NCI-H2196 (cell line): Measurements from ENCODE around the gene TNFRSF13B.
"Not testable (repeated sequence)": the region's sequence is repeated elsewhere in the genome, so short reads cannot be mapped to it uniquely, and the experiment has no call there.

Experiments used
- DNase-seq: peaks from one replicate; lab custom pipeline; 2025; ENCODE audit not compliant: unreplicated experiment; lab: John Stamatoyannopoulos, UW

The TNFRSF13B gene

GRCh38 chr17:16987066-16987829 lies 15.3 kb upstream of the TNFRSF13B start:
- no peak for DNase-seq

- no peak for DNase-seq
Observed at GRCh38 chr17:16986391-16986790, 14.5 kb upstream of the TNFRSF13B start.

- DNase-seq, result no peak
Observed at GRCh38 chr17:16981928-16982327, 10.0 kb upstream of the TNFRSF13B start.

GRCh38 chr17:16980813-16981731 lies 9.2 kb upstream of the TNFRSF13B start:
- DNase-seq, result no peak

GRCh38 chr17:16980061-16980460 lies 8.1 kb upstream of the TNFRSF13B start:
- DNase-seq, result no peak

- not testable (repeated sequence) for DNase-seq
Observed at GRCh38 chr17:16979237-16979823, 7.4 kb upstream of the TNFRSF13B start.

GRCh38 chr17:16977932-16978331 lies 6.0 kb upstream of the TNFRSF13B start:
- DNase-seq, result no peak

GRCh38 chr17:16976725-16977550 lies 5.0 kb upstream of the TNFRSF13B start:
- no peak for DNase-seq

- no peak for DNase-seq
Observed at GRCh38 chr17:16975744-16976625, 4.1 kb upstream of the TNFRSF13B start.

- no peak for DNase-seq
Observed at GRCh38 chr17:16975277-16975651, 3.3 kb upstream of the TNFRSF13B start.

GRCh38 chr17:16974569-16975276 lies 2.8 kb upstream of the TNFRSF13B start:
- DNase-seq, result no peak

- DNase-seq, result no peak
Observed at GRCh38 chr17:16973760-16974540, 2.0 kb upstream of the TNFRSF13B start.

- not testable (repeated sequence) for DNase-seq
Observed at GRCh38 chr17:16973043-16973442, 1.1 kb upstream of the TNFRSF13B start.

- no peak for DNase-seq
Observed at GRCh38 chr17:16972346-16972745, 428 bp upstream of the TNFRSF13B start.

- DNase-seq, result no peak
Observed at GRCh38 chr17:16969931-16970906, 1.7 kb downstream of the TNFRSF13B start.

- DNase-seq, result no peak
Observed at GRCh38 chr17:16968786-16969185, 3.1 kb downstream of the TNFRSF13B start.

- DNase-seq, result no peak
Observed at GRCh38 chr17:16962804-16963203, 9.1 kb downstream of the TNFRSF13B start.
